Colonic mucosa (tissue), 4 donors: ENCODE measurements around the gene LRRC25. TPM values are rescaled to one million over a fixed set of nuclear protein-coding genes. Genes with fewer than 3 reads are reported as not detected.
"Not testable (repeated sequence)": the region's sequence is repeated elsewhere in the genome, so short reads cannot be mapped to it uniquely, and the experiment has no call there.

Experiments used
- DNase-seq: peaks from one replicate; pipeline ENCODE4 v3.0.0-alpha.2; 2020
- H3K27ac ChIP-seq: fragments of 200-600 bp; one replicate; pipeline ENCODE4 v1.8.0; 2021
- H3K27me3 ChIP-seq: fragments of 200-600 bp; one replicate; pipeline ENCODE4 v1.8.0; 2021
- H3K36me3 ChIP-seq: fragments of 200-600 bp; one replicate; pipeline ENCODE4 v1.8.0; 2021
- H3K4me1 ChIP-seq: fragments of 200-600 bp; one replicate; pipeline ENCODE4 v1.8.0; 2021; ENCODE audit warnings: mild to moderate bottlenecking
- H3K4me3 ChIP-seq: fragments of 200-600 bp; one replicate; pipeline ENCODE4 v1.8.0; 2021
- H3K9ac ChIP-seq, 2 donors: one replicate each; pipeline ENCODE4 v1.7.0; 2013; ENCODE audit warnings: control low read depth in 2 of 2, low read depth in 2 of 2, low read length in 2 of 2
- H3K9me3 ChIP-seq: fragments of 200-600 bp; one replicate; pipeline ENCODE4 v1.8.0; 2021
- intact Hi-C: fragments of 100-400 bp; cut with DNase I; formaldehyde crosslinking; loops from one replicate; pipeline ENCODE4 v1.14.1; 2022
- total RNA-seq, 2 donors: library from RNA; stranded (reverse); fragmentation: NEBNext Ultra II Directional in 1 of 2; extraction: Animal tissue kit (Norgen Biotek cat#: 25700) in 1 of 2; gene quantifications; one replicate each; pipeline ENCODE4 v1.2.1, GENCODE V29; 2021
- TF ChIP-seq, protein P1 (sequence below): fragments of 200-600 bp; IDR thresholded peaks from one replicate; pipeline ENCODE4 v1.8.0; 2022; ENCODE audit warnings: antibody characterized with exemption, mild to moderate bottlenecking
- donor health status: healthy.
- donor health status: DM: no; HTN: no; CAD: no.
- donor health status: DM: no; HTN: no; CAD: no.

Gene LRRC25
- total RNA-seq, 2 donors from 2014 or later, result 1.4 to 3.9 TPM

DNA sequence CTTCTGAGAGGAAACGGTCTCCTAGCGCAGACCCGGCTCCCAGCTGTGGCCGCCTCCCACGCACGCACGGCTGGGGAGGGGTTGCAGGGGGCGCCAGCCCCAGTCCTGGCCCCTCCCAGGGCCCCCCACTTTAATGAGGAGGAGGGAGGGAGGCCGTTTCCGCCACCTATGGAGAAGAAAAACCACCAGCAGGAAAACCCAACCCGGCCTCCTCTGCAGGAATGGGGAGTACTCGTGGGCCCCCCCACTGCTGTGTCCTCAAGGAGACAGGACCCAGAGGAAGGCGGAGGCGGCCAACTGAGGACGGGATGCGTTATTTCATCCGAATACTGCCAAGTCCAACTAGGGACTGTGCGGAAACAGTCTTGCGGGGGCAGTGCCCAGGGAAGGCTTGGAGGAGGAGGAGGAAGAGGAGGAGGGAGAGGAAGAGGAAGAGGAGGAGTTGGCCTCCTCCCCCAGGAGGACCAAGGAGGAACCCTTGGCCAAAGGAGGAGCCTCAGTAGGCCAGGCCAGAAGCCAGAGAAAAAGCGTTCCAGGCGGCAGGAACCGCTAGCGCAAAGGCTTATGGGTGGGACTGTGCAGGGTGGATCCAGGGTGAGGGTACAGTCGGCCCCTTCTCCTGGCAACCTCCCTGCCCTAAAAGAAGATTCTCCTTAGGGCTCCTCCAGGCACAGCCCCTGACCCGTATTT is 17.9 kb upstream of the LRRC25 start:
- H3K9ac ChIP-seq, result peak overlapping the region; percentile 30 to 55
- H3K27ac ChIP-seq, result peak overlapping the region; percentile 79
- H3K9me3 ChIP-seq, result no peaks in the 10 kb centered on the region
- DNase-seq, result peak; percentile 55
- intact Hi-C loops, result loop anchor here (10.0 kb wide), 1 partner anchor 211 kb away; the partner anchor contains the start of gene RAB3A
- peaks cover 18% of the 10 kb centered on the region for H3K4me1 ChIP-seq
- H3K4me3 ChIP-seq, result no peak overlapping the region
- TF ChIP-seq, protein P1, sequence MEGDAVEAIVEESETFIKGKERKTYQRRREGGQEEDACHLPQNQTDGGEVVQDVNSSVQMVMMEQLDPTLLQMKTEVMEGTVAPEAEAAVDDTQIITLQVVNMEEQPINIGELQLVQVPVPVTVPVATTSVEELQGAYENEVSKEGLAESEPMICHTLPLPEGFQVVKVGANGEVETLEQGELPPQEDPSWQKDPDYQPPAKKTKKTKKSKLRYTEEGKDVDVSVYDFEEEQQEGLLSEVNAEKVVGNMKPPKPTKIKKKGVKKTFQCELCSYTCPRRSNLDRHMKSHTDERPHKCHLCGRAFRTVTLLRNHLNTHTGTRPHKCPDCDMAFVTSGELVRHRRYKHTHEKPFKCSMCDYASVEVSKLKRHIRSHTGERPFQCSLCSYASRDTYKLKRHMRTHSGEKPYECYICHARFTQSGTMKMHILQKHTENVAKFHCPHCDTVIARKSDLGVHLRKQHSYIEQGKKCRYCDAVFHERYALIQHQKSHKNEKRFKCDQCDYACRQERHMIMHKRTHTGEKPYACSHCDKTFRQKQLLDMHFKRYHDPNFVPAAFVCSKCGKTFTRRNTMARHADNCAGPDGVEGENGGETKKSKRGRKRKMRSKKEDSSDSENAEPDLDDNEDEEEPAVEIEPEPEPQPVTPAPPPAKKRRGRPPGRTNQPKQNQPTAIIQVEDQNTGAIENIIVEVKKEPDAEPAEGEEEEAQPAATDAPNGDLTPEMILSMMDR, result no peak
- H3K27me3 ChIP-seq, result peaks cover 13% of the 10 kb centered on the region
- H3K36me3 ChIP-seq, result no peaks in the 10 kb centered on the region

DNA sequence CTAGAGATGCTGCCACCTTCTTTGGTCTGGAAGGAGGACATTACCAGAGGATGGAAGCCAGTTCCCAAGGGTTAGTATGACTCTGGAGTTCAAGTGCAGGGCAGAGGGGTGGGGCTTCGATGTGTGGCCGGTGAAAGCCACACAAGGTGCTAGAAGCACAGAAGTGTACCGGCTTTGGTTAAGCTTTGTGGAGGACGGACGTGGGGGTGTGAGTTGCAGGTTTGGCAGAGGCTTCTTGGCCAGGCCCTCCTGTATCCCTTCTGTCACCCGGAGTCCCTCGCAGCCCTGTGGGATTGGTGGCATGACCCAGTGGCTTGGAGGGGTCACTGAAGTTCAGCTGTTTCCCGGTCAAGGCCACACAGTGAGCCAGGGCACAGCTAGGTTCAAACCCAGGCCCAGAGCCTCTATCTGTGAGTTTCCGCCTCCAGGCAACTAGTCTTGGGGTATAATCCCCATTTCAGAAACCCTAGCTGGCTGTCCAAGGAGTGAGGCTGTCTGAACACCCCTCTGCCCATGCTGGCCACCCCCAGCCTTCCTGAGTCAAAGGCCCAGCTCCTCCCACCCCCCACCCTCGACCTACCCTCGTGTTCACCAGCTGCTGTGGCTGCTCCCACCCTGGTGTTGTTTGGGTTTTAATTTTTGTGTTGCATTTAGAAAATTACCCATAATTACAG is 17.2 kb upstream of the LRRC25 start:
- H3K27me3 ChIP-seq, result peaks cover 13% of the 10 kb centered on the region
- no peaks in the 10 kb centered on the region for H3K36me3 ChIP-seq
- H3K4me3 ChIP-seq, result no peak overlapping the region
- no peak for DNase-seq
- TF ChIP-seq, protein P1, result no peak
- H3K9ac ChIP-seq, result peak overlapping the region in 1 of 2 donors; percentile 55
- no peaks in the 10 kb centered on the region for H3K9me3 ChIP-seq
- intact Hi-C loops, result loop anchor here (10.0 kb wide), 1 partner anchor 210 kb away; the partner anchor contains the start of gene RAB3A
- H3K27ac ChIP-seq, result peak overlapping the region; percentile 79
- peaks cover 17% of the 10 kb centered on the region for H3K4me1 ChIP-seq

DNA sequence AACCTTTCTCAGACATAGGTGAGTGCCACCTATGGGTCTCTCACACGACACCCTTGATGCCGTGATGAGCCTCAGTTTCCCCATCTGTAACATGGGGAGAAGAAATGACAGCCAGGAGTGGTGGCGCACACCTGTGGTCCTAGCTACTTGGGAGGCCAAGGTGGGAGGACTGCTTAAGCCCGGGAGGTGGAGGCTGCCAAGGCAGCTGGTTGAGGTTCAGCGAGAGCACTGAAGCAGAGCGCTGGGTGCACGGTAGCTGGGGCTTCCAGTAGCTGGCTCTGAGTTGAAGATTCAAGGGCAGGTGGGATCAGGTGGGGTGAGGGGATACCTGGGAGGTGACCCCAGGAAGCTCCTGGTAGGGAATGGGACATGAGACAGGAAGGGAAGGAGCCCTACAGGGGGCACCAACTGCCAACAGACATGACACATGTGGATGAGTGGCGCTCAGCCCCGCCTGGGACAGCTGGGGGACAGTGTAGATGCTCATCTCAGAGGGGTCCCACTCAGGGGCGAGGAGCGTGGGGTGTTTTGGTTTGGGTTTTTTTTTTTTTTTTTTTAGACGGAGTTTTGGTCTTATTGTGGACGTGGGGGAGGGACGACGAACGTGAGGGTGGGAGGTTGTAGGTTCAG is 15.3 kb upstream of the LRRC25 start:
- intact Hi-C loops, result loop anchor here (2.0 to 10.0 kb wide), 2 partner anchors 24 to 208 kb away; partner anchors contain the start of gene RAB3A
- Histone ChIP-seq H3K27me3 (peaks cover 7% of the 10 kb centered on the region), H3K4me1 (peaks cover 6% of the 10 kb centered on the region), H3K9me3 (no peaks in the 10 kb centered on the region), H3K36me3 (no peaks in the 10 kb centered on the region), H3K9ac (no peak overlapping the region), H3K27ac (no peak overlapping the region), H3K4me3 (no peak overlapping the region)
- DNase-seq, result no peak
- TF ChIP-seq, protein P1, result no peak

DNA sequence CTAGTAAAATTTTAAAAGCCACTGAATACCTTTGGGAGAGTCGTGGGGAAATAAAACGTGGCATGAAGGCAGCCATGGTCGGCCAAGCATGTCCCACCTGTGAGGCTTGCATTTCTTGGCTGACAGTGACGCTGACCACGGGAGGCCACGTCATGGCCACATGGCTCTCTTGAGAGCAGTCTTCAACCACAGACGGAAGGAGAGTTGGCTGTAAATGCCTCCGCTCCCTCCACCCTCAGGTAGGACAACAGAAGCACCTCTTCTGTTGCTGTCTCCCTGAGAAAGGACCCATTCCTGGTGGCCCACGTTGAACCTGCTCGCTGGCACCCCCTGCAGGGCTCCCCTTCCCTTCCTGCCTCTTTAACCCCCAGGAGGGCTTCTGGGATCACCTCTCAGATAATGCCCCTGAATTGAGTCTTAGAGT is 10.6 kb upstream of the LRRC25 start:
- DNase-seq, result peak; percentile 82
- H3K27ac ChIP-seq, result no peak overlapping the region
- H3K36me3 ChIP-seq, result no peaks in the 10 kb centered on the region
- H3K9ac ChIP-seq, result no peak overlapping the region
- H3K4me1 ChIP-seq, result no peaks in the 10 kb centered on the region
- no peaks in the 10 kb centered on the region for H3K27me3 ChIP-seq
- TF ChIP-seq, protein P1, result peak; percentile 61
- no peak overlapping the region for H3K4me3 ChIP-seq
- no peaks in the 10 kb centered on the region for H3K9me3 ChIP-seq
- intact Hi-C loops, result loop anchor here (2.0 kb wide), 1 partner anchor 57 kb away; no protein-coding TSS in a partner anchor

DNA sequence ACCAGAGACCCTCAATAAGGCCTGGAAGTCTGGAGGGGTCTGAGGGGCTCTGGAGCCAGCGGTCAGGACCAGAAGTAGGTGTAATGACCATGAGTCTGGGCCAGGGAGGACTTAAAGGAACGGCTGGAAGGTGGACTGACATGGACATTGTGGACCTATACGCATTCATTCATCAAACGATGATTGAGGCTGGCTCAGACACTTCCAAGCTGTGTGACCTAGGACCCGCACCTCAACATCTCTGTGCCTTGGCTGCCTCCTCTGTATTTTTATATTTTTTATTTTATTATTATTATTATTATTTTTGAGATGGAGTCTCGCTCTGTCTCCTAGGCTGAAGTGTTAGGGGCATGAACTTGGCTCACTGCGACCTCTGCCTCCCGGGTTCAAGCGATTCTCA is 9.3 kb upstream of the LRRC25 start:
- Histone ChIP-seq H3K9me3 (no peaks in the 10 kb centered on the region), H3K36me3 (no peaks in the 10 kb centered on the region), H3K27ac (no peak overlapping the region), H3K27me3 (no peaks in the 10 kb centered on the region), H3K4me3 (no peak overlapping the region), H3K9ac (no peak overlapping the region), H3K4me1 (no peaks in the 10 kb centered on the region)
- TF ChIP-seq, protein P1, result no peak
- DNase-seq, result no peak
- intact Hi-C loops, result no loop called here

DNA sequence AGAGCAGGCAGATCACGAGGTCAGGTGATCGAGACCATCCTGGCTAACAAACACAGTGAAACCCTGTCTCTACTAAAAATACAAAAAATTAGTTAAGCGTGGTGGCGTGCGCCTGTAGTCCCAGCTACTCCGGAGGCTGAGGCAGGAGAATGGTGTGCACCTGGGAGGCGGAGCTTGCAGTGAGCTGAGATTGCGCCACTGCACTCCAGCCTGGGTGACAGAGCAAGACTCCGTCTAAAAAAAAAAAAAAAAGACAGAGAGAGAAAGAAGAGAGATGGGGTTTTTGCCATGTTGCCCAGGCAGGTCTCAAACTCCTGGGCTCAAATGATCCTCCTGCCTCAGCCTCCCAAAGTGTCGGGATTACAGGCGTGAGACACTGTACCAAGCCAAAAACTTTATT is 8.3 kb upstream of the LRRC25 start:
- H3K9me3 ChIP-seq, H3K4me3 ChIP-seq, H3K9ac ChIP-seq, H3K27ac ChIP-seq, H3K4me1 ChIP-seq, H3K36me3 ChIP-seq, intact Hi-C loops, DNase-seq, H3K27me3 ChIP-seq: not testable (repeated sequence)

DNA sequence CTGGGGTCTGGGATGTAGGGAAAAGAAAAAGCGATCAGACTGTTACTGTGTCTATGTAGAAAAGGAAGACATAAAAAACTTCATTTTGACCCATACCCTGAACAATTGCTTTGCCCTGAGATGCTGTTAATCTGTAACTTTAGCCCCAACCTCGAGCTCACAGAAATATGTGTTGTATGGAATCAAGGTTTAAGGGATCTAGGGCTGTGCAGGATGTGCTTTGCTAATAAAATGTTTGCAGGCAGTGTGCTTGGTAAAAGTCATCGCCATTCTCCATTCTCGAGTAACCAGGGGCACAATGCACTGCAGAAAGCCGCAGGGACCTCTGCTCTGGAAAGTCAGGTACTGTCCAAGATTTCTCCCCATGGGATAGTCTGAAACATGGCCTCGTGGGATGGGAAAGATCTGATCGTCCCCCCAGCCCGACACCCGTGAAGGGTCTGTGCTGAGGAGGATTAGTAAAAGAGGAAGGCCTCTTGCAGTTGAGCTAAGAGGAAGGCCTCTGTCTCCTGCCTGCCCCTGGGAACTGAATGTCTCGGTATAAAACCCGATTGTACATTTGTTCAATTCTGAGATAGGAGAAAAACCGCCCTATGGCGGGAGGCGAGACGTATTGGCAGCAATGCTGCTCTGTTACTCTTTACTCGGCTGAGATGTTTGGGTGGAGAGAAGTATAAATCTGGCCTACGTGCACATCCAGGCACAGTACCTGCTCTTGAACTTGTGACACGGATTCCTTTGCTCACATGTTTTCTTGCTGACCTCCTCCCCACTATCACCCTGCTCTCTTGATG is 5.2 kb upstream of the LRRC25 start:
- H3K9me3 ChIP-seq, H3K36me3 ChIP-seq, H3K4me1 ChIP-seq, DNase-seq, intact Hi-C loops, H3K4me3 ChIP-seq, H3K27me3 ChIP-seq: not testable (repeated sequence)
- peak overlapping the region; percentile 73 for H3K27ac ChIP-seq
- H3K9ac ChIP-seq, result peak overlapping the region; percentile 43 to 74
